Activated T-cell treated with anti-CD3 and anti-CD28 coated beads, Interleukin-2, amount 50 U/mL, for 24 hours (primary cell): Measurements from ENCODE around the gene PNP.
A peak's percentile ranks its signal among the peaks of the same experiment; 100 is the strongest.

Experiments
- DNase-seq: peaks from one replicate; pipeline ENCODE4 v3.0.0-alpha.2; 2020
- H3K27ac Mint-ChIP-seq: 2 replicates; pipeline ENCODE4 v1.8.0; 2020; ENCODE audit warnings: mild to moderate bottlenecking, mixed read lengths
- H3K27me3 Mint-ChIP-seq: 2 replicates; pipeline ENCODE4 v1.8.0; 2020; ENCODE audit warnings: mixed read lengths
- H3K36me3 Mint-ChIP-seq: 2 replicates; pipeline ENCODE4 v1.8.0; 2020; ENCODE audit warnings: low read depth, mixed read lengths
- H3K4me1 Mint-ChIP-seq: 2 replicates; pipeline ENCODE4 v1.8.0; 2020; ENCODE audit warnings: low read depth, mixed read lengths
- H3K4me3 Mint-ChIP-seq: 2 replicates; pipeline ENCODE4 v1.8.0; 2020; ENCODE audit warnings: mild to moderate bottlenecking, moderate library complexity, mixed read lengths
- H3K9me3 Mint-ChIP-seq: 2 replicates; pipeline ENCODE4 v1.8.0; 2020; ENCODE audit warnings: mixed read lengths

Gene PNP

DNA sequence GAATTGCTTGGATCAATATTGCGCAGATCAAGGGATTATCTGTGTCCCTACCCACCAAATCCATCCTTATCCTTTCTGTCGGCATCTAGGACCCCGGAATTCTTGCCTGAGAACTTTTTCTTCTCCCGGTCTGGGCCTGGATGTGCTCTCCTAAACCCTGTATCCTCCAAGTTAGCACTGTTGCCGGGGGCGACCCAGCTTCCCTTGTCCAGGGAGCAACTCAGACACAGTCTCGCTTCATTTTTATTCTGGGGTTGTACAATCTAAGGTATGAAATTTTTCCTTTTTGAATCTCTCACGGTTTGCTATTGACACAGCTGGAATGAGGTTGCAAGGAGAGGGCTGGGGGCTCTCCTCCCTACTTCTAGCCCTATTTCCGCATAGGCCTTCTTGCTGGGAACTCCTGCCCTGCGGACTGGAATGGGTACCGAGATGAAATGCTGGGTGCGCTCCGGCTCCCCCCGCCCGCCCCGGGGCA is 403 bp upstream of the PNP start:
- no peak for DNase-seq
- peaks cover 35% of the 10 kb centered on the region for H3K4me1 Mint-ChIP-seq
- H3K4me3 Mint-ChIP-seq, result peak overlapping the region; percentile 94
- H3K9me3 Mint-ChIP-seq, result no peaks in the 10 kb centered on the region
- H3K27ac Mint-ChIP-seq, result peak overlapping the region; percentile 97
- no peaks in the 10 kb centered on the region for H3K27me3 Mint-ChIP-seq
- H3K36me3 Mint-ChIP-seq, result peaks cover 44% of the 10 kb centered on the region

DNA sequence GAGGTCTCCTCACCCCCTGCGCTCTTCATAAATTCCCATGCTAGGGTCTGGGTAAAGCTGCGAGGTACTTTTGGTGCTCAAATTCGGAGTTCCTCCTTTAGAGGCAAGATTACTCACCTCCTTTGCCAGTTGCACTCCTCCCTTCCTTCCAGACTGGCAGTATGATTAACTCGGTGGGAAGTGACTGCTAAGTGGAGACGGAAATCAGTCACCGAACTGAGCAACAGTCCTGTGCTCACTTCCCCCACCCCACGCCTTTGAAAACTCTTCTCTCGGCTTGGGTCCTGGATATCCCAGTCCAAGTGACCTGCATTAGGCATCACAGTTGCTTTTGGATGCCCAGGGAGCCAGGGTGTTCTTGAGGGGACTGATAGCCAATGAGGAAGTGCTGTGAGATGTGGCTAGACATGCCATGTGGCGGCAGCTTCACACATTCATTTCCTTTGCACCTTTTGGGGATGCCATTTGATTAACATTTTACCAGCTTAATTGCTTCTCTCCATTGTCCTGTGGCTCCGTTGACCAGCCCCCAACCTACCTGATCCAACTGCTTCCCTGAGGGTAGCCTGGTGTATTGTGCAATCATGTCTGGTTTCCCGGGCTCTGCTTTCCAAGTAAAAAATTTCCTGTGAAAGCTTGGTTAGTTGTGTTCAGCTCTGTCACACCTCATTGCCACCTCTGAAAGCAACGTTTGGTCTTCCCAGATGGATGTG is 840 bp downstream of the PNP start:
- Mint-ChIP-seq H3K36me3 (peaks cover 56% of the 10 kb centered on the region), H3K4me1 (peaks cover 48% of the 10 kb centered on the region), H3K4me3 (peak overlapping the region; percentile 94), H3K9me3 (no peaks in the 10 kb centered on the region), H3K27me3 (no peaks in the 10 kb centered on the region), H3K27ac (peak overlapping the region; percentile 97)
- DNase-seq, result peak; percentile 75

DNA sequence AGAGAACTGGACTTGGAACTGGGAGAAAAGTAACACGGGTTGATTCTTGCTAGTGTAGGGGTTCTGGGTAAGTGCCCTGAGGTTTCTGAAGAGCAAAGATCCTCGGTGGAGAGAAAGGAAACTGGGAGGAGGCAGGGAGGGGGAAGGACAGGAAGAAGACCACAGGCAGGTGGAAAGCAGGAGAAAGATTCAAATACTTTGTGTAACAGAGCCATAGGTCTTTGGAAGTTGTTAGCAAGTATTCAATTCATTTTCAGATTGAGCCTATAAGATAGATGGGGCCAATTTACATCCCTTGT is 1.3 kb downstream of the PNP start:
- Mint-ChIP-seq H3K27ac (peak overlapping the region; percentile 97), H3K4me1 (peaks cover 53% of the 10 kb centered on the region), H3K36me3 (peaks cover 61% of the 10 kb centered on the region), H3K9me3 (no peaks in the 10 kb centered on the region), H3K4me3 (peak overlapping the region; percentile 94), H3K27me3 (no peaks in the 10 kb centered on the region)
- no peak for DNase-seq

DNA sequence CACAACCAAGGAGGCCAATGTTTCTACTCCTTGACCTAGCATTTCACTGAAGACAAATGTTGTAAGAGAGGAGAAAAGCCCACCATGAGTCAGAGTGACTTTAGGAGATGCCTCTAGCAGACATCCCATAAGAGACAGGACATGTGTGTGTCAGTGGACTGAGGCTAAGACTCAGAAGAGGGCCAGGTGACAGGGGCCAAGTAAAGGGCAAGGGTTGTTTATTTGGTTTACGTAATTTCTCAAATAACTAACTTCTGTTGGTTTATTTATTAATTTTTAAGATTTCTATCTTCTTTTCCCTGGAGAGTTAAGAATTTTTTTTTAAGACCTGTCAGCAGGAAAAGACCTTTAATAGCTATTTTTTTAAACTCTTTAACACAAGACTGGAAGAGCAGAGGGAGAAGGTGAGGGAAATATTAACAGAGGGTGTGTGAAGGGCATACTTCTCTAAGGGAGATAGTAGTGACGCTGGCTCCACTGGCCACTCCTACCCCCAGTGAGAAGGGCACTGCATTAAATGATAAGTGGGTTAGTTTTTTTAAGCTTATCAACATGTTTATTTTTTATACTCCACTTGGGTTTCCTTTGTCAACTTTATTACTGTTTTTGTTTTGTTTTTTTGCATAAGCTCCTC is 3.4 kb downstream of the PNP start:
- Mint-ChIP-seq H3K4me3 (peak overlapping the region; percentile 94), H3K36me3 (peaks cover 82% of the 10 kb centered on the region), H3K4me1 (peaks cover 74% of the 10 kb centered on the region), H3K27ac (peak overlapping the region; percentile 87), H3K9me3 (no peaks in the 10 kb centered on the region), H3K27me3 (no peaks in the 10 kb centered on the region)
- no peak for DNase-seq

DNA sequence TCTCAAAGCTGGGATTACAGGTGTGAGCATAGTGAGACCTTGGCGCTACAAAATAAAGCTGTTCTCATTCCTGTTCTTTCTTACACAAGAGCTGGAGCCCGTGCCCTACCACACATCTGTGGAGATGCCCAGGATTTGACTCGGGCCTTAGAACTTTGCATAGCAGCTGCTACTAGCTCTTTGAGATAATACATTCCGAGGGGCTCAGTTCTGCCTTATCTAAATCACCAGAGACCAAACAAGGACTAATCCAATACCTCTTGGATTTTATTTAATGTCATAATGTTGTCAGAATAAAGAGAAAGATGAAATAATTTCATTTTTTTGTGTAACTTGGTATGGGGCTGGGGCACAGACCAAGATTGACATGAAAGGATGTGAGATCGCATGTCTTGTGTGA is 7.6 kb downstream of the PNP start:
- peaks cover 68% of the 10 kb centered on the region for H3K4me1 Mint-ChIP-seq

DNA sequence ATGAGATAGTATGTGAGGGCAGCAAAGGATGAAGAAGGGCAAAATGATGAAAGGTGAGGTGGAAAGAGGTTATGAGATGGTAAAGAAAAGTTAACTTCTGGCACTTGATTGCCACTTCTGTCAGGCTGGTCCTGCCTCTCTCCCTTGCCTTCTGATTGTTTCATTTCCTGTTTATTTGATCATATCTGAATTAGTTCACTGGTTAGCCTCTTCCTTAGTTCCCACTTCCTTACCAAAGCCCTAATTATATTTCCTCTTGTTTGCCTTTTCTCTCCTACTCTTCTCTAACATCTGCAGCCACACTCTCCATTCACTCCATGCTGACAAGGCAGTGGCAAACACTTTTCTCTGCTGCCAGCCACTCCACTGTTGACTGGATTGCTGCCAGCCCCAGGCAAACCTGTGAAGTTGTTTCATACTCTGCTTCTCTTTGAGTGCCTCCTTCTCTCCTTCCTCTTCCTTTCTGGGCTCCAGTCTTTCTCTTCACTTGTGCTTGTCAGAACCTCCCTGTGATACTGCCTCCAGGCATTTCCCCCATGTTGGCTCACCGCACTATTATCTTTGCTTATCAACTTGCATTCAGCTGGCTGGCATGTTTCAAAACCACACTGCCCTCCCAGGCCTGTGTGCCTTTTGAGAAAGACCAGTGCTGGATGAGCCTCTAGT is 8.1 kb downstream of the PNP start:
- Mint-ChIP-seq H3K4me3 (peak overlapping the region; percentile 0), H3K4me1 (peaks cover 62% of the 10 kb centered on the region), H3K36me3 (peaks cover 79% of the 10 kb centered on the region), H3K9me3 (no peaks in the 10 kb centered on the region), H3K27me3 (no peaks in the 10 kb centered on the region), H3K27ac (peak overlapping the region; percentile 88)
- no peak for DNase-seq

More for the DNA sequence above, 7.6 kb downstream of the PNP start:
- Mint-ChIP-seq H3K9me3 (no peaks in the 10 kb centered on the region), H3K27ac (peak overlapping the region; percentile 88), H3K36me3 (peaks cover 85% of the 10 kb centered on the region), H3K27me3 (no peaks in the 10 kb centered on the region), H3K4me3 (no peak overlapping the region)
- no peak for DNase-seq

DNA sequence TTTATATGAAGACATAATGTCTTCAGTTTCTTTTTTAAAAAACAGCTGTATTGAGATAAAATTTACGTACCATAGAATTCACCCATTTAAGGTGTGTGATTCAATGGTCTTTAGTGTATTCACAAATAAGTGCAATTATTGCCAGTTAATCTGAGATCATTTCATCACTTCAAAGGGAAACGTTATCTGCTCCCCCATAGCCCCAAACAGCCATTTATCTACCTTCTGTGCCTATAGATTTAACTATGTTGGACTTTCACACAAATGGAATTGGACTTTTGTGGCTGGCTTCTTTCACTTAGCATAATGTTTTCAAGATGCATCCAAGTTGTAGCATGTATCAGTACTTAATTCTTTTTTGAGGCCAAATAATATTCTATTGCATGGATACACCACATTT is 9.7 kb downstream of the PNP start:
- Mint-ChIP-seq H3K27ac (no peak overlapping the region), H3K36me3 (peaks cover 64% of the 10 kb centered on the region), H3K4me1 (peaks cover 54% of the 10 kb centered on the region), H3K4me3 (no peak overlapping the region), H3K27me3 (no peaks in the 10 kb centered on the region), H3K9me3 (no peaks in the 10 kb centered on the region)
- no peak for DNase-seq

DNA sequence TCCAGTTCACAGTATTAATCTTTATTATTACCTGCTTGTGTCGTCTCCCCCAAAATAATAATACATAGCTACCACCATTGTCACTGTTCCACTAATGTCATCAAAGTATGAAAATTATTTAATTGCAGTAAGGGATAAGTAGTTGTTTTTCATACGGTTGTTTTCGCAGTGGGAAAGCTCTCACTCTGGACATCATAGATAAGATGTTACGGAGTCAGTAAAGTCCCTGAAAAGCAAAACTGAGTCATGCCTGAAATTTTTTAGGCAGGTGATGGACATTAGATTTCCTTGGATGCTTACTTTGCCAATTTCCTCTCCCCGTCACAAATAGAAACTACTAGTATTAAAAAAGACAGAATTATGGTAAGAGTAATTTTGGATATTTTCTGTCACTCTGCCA is 13.2 kb downstream of the PNP start:
- Mint-ChIP-seq H3K4me3 (no peak overlapping the region), H3K4me1 (peaks cover 32% of the 10 kb centered on the region), H3K36me3 (peaks cover 29% of the 10 kb centered on the region), H3K27ac (no peak overlapping the region), H3K9me3 (no peaks in the 10 kb centered on the region), H3K27me3 (no peaks in the 10 kb centered on the region)
- no peak for DNase-seq

DNA sequence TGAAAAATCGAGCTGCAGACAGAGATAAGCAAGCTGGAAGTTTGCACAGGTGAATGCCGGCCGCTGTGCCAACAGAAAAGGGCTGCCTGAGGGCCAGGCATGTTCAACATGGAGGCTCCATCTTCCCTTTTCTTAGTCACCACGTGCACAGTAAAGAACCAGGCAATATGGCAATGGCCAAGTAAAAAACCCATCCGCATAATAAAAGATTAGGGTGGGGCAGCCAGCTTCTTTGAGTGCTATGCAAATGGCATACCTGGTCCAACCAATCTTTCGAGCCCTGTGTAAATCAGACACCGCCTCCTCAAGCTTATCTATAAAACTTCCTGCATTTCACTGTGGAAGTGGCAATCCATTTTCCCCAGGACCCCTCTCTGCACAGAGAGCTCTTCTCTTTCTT is 16.7 kb downstream of the PNP start:
- Mint-ChIP-seq H3K4me1 (peaks cover 48% of the 10 kb centered on the region), H3K4me3 (no peak overlapping the region), H3K36me3 (no peaks in the 10 kb centered on the region), H3K27ac (no peak overlapping the region), H3K9me3 (no peaks in the 10 kb centered on the region), H3K27me3 (no peaks in the 10 kb centered on the region)
- no peak for DNase-seq

DNA sequence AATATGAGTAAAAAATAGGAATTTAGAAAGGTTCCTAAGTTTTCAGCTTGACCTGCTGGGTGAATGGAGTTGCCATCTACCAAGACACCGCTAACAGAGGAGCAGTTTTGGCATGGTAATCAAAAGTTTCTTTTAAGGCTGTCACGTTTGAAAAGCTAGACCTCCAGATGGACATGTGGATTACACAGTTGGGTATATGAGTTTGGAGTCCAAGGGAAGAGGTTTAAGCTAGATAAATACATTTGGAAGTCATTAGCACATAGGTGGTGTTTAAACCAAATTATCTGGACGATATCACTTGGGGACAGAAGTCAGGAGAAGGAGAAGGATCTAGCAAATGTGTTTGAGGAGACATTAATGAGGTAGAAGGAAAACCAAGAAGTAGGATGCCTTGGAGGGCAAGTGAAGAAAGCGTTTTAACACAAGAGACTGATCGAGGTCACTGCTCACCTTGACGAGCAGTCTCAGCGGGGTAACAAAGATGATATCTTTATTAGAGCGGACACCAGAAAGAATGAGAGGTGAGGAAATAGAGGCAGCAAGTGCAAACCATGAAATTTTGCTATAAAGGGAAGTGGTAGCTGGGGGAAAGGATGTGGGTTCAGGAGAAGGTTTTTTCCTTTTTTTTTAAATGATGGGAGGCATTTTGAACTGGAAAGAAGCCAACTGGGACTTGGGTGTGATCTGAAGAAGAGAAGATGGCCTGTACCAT is 17.6 kb downstream of the PNP start:
- no peaks in the 10 kb centered on the region for H3K36me3 Mint-ChIP-seq
- peaks cover 55% of the 10 kb centered on the region for H3K4me1 Mint-ChIP-seq
- no peak for DNase-seq
- no peaks in the 10 kb centered on the region for H3K27me3 Mint-ChIP-seq
- H3K27ac Mint-ChIP-seq, result no peak overlapping the region
- H3K9me3 Mint-ChIP-seq, result no peaks in the 10 kb centered on the region
- no peak overlapping the region for H3K4me3 Mint-ChIP-seq

DNA sequence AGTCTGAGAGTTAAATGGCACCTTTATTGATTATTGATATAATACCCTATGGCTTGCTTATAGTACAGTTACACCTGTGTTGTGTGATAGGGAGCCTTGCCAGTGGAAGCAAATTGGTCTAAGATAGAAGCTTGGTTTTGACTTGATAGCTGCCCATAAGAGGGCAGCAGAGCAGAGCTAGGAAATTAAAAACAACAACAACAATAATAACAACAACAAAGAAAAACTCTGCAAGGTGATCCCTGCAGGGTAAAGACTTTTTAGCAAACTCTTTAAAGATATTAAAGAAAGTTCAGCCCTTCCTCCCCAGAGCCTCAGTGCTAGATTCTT is 18.2 kb downstream of the PNP start:
- peaks cover 57% of the 10 kb centered on the region for H3K4me1 Mint-ChIP-seq
- no peaks in the 10 kb centered on the region for H3K27me3 Mint-ChIP-seq
- H3K27ac Mint-ChIP-seq, result no peak overlapping the region
- DNase-seq, result no peak
- H3K36me3 Mint-ChIP-seq, result no peaks in the 10 kb centered on the region
- H3K9me3 Mint-ChIP-seq, result no peaks in the 10 kb centered on the region
- H3K4me3 Mint-ChIP-seq, result no peak overlapping the region

DNA sequence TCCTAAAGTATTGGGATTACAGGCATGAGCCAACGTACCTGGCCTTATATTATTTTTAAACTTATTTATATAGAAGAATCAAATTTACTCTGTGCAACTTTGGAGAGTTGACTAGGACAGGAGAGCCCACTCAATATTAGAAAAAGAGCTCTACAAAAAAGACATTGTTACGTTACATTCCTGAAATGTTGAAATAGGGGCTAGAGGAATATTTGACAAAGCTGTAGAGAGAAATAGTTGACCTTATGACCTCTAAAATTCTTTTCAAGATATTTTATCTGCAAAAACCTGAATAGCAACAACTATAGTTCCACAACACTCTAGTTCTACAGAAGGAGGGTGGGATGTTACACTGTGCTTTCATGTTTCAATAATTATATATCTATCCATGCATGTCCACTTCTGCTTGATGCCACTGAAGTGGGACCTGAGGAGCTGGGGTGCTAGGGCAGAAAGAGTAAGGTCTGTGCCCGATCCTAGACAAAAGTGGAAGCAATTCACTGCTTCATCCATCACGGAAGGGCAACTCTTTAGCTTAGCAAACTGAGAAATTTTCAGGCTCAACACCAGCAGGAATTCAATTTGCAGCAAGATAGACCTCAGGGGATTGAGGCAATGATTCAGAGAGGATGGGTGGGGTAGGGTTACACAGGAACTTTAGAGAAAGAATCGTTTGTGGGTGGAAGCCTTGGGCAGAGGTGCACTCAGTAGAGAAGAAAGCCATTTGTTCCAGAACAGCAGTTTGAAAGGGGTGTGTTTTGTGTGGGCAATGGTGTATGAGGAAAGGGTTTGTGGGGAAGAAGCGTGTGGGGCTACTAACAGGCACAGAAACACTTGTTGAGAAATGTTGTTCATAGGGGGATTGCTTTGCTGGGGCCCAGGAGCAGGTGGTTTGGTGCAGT is 20.1 kb downstream of the PNP start:
- Mint-ChIP-seq H3K4me1 (peaks cover 61% of the 10 kb centered on the region), H3K36me3 (no peaks in the 10 kb centered on the region), H3K27ac (peak overlapping the region; percentile 70), H3K9me3 (no peaks in the 10 kb centered on the region), H3K4me3 (no peak overlapping the region), H3K27me3 (no peaks in the 10 kb centered on the region)
- no peak for DNase-seq

DNA sequence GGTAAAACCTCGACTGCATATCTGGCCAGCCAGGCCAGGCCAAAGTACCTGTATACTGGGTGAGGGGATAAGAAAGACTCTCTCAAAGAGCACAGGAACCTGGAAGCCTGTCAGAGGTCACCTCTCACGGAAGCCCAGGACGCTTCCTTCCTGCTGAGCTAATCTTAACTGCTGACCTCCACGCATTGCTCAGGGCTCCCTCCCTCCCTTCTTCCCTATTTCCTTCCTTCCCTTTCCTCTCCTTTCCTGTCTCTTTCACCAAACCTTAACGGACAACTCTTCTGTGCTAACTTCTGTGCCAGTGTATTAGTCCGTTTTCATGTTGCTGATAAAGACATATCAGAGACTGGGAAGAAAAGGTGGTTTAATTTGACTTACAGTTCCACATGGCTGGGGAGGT is 21.4 kb downstream of the PNP start:
- no peak for DNase-seq
- H3K27ac Mint-ChIP-seq, result peak overlapping the region; percentile 9
- no peaks in the 10 kb centered on the region for H3K27me3 Mint-ChIP-seq
- no peak overlapping the region for H3K4me3 Mint-ChIP-seq
- no peaks in the 10 kb centered on the region for H3K36me3 Mint-ChIP-seq
- no peaks in the 10 kb centered on the region for H3K9me3 Mint-ChIP-seq
- peaks cover 69% of the 10 kb centered on the region for H3K4me1 Mint-ChIP-seq

DNA sequence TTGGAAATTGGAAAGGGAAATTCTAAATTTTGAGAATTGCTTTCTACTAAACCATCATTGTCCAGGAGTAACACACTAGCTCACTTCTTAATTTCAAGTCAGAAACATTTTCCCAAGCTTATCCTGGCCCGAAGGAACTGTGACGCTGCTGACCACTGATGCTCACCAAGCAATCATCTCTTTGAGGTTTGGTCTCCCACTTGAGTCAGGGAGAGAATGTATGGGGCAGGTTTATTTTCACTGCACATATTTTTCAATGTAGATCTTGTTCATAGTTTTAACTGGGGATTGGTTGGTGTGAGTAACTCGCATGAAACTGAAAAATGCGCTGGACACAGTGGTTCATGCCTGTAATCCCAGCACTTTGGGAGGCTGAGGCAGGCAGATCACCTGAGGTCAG is 23.3 kb downstream of the PNP start:
- no peak overlapping the region for H3K27ac Mint-ChIP-seq
- H3K27me3 Mint-ChIP-seq, result no peaks in the 10 kb centered on the region
- H3K9me3 Mint-ChIP-seq, result no peaks in the 10 kb centered on the region
- H3K4me3 Mint-ChIP-seq, result no peak overlapping the region
- no peak for DNase-seq
- peaks cover 66% of the 10 kb centered on the region for H3K4me1 Mint-ChIP-seq
- H3K36me3 Mint-ChIP-seq, result no peaks in the 10 kb centered on the region
